GM19351 (cell line): ENCODE measurements around the gene TEX11.
"Not testable (repeated sequence)": the region's sequence is repeated elsewhere in the genome, so short reads cannot be mapped to it uniquely, and the experiment has no call there.

Experiments
- ATAC-seq: cut with Tn5 transposase; IDR thresholded peaks from one replicate; pipeline ENCODE4 v1.9.1; 2021; ENCODE audit warnings: mild to moderate bottlenecking, moderate library complexity; ENCODE audit not compliant: unreplicated experiment

TEX11 gene

DNA sequence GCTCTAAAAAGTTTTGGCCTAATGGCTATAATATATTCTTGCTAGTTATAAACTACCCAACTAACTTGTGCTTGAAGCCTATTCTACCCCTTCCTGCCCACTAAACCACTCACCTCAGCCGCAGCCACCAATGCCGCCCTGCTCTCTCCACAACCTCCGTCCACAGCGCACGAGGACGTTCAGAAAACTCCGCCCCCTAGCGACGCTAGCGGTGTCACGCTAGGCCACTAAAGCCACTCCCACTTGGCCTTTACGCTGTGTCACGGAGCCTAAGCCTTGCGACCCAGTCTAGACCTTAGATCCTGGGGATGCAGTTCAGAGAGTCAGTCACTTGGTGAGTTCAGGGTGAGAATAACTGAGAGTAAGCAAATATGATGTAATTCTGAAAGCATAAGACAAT lies at the start of gene TEX11:
TEX11 (minus strand) TSS at position 171 of the 400 bp plus-strand sequence. CDS start 922 bp downstream, outside the sequence.
- ATAC-seq: no peak

DNA sequence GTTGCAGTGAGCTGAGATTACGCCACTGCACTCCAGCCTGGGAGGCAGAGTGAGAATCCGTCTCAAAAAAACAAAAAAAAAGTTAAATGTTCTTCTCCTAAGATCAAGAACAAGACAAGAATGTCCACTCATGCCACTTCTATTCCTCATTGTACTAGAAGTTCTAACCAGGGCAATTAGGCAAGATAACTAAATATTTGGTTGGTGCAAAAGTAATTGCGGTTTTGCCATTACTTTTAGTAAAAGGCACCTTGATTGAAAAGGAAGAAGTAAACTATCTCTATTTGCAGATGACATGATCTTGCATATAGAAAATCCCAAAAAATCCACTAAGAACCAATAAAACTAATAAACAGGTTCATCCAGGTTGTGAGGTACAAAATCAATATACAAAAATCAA lies 46.4 kb upstream of the TEX11 start:
- no peak for ATAC-seq

GRCh38 chrX:70924294-70924911 lies 15.9 kb upstream of the TEX11 start:
- ATAC-seq: no peak

- no peak for ATAC-seq
Observed at GRCh38 chrX:70922774-70923473, 14.4 kb upstream of the TEX11 start.

GRCh38 chrX:70921709-70922352 lies 13.3 kb upstream of the TEX11 start:
- peak; percentile 51 for ATAC-seq

GRCh38 chrX:70916754-70917153 lies 8.2 kb upstream of the TEX11 start:
- no peak for ATAC-seq

DNA sequence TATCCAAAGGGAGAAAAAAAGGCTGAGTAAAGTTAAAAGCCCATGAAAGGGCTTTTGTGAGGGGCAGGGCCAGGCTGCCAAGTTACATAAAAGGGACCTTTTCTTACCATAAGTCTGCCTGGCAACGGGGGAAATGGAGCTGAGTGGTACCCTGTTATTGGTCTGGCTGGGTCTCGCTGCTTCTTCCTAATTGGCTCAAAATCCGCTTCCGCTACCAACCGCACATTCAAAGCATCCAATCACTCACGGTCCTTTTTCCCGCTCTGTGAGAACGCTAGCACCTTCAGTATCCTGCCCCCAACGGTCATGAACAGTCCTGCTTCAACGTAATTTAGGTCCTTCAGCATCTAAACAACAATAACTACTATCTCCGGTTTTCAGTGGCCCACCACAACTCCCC lies 611 bp downstream of the TEX11 start:
- ATAC-seq: no peak

- ATAC-seq: no peak
Observed at GRCh38 chrX:70901465-70901864, 7.0 kb downstream of the TEX11 start.

GRCh38 chrX:70890441-70890840 lies 18.1 kb downstream of the TEX11 start:
- ATAC-seq: not testable (repeated sequence)

DNA sequence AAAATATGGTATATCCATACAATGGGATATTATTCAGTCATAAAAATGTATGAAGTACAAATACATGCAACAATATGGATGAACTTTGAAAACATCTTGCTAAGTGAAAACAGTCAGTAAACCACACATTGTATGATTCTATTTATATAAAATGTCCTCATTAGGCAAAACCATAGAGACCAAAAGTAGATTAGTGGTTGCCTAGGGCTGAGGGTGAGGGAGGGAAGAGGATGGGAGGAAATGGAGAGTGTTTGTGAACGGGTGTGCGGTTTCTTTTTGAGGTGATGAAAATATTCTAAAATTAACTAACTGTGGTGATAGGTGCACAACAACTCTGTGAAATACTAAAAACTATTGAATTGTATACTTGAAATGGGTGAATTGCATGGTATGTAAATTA lies 29.6 kb downstream of the TEX11 start:
- peak; percentile 89 for ATAC-seq

DNA sequence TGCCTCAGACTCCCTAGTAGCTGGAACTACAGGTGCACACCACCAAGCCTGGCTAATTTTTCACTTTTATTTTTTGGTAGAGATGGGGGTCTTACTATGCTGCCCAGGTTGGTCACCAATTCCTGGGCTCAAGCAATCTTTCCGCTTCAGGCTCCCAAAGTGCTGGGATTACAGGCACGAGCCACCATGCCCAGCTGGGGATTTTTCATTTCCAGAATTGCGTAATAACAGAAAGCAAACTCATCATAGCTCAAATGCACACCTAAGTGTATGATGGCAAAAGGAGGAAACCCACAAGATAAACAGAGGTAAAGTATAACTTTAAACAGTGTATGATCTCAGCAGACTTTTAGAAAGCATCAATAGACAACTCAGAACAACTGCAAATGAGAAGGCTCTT lies 56.2 kb downstream of the TEX11 start:
- no peak for ATAC-seq

DNA sequence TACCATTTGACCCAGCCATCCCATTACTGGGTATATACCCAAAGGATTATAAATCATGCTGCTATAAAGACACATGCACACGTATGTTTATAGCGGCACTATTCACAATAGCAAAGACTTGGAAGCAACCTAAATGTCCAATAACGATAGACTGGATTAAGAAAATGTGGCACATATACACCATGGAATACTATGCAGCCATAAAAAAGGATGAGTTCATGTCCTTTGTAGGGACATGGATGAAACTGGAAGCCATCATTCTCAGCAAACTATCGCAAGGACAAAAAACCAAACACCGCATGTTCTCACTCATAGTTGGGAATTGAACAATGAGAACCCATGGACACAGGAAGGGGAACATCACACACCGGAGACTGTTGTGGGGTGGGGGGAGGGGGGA lies 64.4 kb downstream of the TEX11 start:
- not testable (repeated sequence) for ATAC-seq

DNA sequence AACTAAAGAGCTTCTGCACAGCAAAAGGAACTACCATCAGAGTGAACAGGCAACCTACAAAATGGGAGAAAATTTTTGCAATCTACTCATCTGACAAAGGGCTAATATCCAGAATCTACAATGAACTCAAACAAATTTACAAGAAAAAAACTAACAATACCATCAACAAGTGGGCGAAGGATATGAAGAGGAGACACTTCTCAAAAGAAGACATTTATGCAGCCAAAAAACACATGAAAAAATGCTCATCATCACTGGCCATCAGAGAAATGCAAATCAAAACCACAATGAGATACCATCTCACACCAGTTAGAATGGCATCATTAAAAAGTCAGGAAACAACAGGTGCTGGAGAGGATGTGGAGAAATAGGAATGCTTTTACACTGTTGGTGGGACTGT lies 64.9 kb downstream of the TEX11 start:
- ATAC-seq: not testable (repeated sequence)

DNA sequence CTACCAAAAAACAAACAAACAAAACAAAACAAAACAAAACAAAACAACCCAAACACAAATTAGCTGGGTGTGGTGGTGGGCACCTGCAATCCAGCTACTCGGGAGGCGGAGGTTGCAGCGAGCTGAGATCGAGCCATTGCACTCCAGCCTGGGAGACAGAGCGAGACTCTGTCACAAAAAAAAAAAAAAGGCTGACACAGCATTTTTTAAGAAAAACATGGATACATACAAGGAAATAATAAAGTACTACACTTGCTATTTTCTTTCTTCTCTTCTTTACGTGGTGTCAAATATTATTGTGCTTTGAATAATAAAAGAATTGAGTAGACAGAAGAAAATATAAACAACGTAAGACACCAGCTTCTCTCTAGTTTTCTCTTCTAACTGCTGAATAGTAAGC lies 73.9 kb downstream of the TEX11 start:
- no peak for ATAC-seq

- no peak for ATAC-seq
Observed at GRCh38 chrX:70826715-70827114, 81.8 kb downstream of the TEX11 start.

- no peak for ATAC-seq
Observed at GRCh38 chrX:70825366-70825765, 83.1 kb downstream of the TEX11 start.

- no peak for ATAC-seq
Observed at GRCh38 chrX:70808942-70809940, 99.3 kb downstream of the TEX11 start.

DNA sequence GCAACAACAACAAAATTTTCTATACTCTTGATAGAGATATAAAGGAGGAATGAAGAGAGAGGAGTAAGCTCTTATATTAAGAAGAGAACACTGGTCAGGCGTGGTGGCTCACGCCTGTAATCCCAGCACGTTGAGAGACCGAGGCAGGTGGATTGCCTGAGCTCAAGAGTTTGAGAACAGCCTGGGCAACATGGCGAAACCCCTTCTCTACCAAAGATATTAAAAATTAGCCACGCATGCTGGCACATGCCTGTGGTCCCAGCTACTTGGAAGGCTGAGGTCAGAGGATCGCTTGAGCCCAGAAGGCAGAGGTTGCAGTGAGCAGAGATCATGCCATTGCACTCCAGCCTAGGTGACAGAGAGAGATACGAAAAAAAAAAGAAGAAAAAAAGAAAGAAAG lies 102.4 kb downstream of the TEX11 start:
- no peak for ATAC-seq

GRCh38 chrX:70796742-70797141 lies 111.8 kb downstream of the TEX11 start:
- not testable (repeated sequence) for ATAC-seq

GRCh38 chrX:70774223-70774622 lies 134.3 kb downstream of the TEX11 start:
- no peak for ATAC-seq

- ATAC-seq: no peak
Observed at GRCh38 chrX:70769659-70770227, 138.8 kb downstream of the TEX11 start.
